LNCaP clone FGC (cell line): Measurements from ENCODE around the gene SIRT7.

Experiments used
- DNase-seq: peaks from one replicate; pipeline ENCODE4 v3.0.0-alpha.2; 2011; ENCODE audit warnings: low read depth
- H3K4me3 ChIP-seq: 2 replicates; pipeline ENCODE4 v1.5.1; 2011; ENCODE audit warnings: mild to moderate bottlenecking, low read depth, low read length, control low read depth
- CTCF ChIP-seq: IDR thresholded peaks from 2 replicates; pipeline ENCODE4 v1.5.1; 2012; ENCODE audit warnings: mild to moderate bottlenecking; ENCODE audit not compliant: control insufficient read depth, insufficient read depth; ENCODE audit errors: extremely low read depth

The SIRT7 gene

DNA sequence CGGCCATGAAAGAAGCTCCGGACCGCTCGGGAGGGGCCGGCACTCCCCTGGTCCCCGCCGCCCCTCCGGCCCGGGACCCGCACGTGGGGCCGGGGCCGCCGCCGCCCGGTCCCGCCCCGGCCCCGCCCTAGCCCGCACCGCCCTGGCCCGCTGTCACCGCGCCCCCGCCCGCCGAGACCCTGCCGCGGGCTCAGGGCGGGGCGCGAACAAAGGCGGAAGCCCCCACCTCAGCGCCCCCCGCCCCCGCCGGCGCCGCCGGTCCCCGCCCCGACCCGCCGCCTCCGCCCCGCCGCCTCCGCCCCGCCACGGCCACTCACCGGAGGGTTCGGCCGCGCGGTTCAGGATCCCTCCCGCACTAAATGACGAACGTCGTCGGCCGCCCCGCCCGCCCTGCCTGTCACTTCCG, 47.0 kb downstream of the SIRT7 start, which contains the start of gene ARHGDIA:
Gene ARHGDIA (minus strand): TSS at position 357 of the 406 bp plus-strand sequence. CDS start 1,407 bp downstream, outside the sequence.
- TF ChIP-seq CTCF: no peak
- DNase-seq: no peak
- peak within 1 kb of the TSS; percentile 83 for H3K4me3 ChIP-seq

DNA sequence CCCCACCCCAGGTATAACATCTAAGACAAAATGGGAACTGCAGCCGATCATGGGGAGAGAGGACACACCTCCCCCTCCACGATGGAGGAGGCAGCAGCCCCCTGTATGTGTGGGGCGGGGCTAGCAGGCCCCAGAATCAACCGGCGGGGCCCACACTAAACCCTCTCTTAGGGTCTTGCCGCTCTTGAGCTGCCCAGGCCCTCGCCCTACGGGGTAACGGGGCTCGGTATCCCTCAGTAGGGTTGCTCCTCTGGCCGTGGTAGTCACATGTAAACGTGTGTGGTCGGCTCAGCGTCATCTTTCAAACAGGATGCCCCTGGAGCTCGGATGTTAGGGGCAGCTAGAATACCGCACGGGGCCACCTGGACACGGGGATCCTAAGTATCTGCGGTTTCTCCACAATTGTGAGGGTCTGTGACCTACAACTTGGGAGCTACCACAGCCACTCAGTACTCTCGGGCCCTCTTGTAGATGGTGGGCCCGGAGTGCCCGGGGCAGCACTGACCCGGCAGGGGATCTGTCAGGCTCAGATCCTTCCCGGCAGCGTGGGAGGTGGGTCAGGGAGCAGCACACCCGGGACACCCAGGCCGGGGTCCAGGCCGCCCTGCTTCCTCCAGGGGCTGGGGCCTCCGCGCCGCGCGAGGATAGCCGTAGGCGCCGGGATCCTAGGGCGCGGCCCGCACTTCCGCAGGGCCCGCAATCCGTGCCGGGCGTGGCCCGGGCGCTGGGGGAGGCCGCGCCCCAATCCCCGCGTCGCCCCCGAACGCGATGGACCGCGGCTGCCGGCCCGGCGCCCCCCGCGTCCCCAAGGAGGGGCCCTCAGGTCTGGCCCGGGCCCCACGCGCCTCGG, 47.6 kb downstream of the SIRT7 start:
- peak overlapping the region; percentile 83 for H3K4me3 ChIP-seq
- DNase-seq: no peak
- TF ChIP-seq CTCF: no peak

- H3K4me3 ChIP-seq: peak overlapping the region; percentile 83
- TF ChIP-seq CTCF: peak; percentile 45
- DNase-seq: no peak
Measured at GRCh38 chr17:81869221-81870130, 48.5 kb downstream of the SIRT7 start.

GRCh38 chr17:81868674-81869220, 49.2 kb downstream of the SIRT7 start:
- TF ChIP-seq CTCF: no peak
- H3K4me3 ChIP-seq: peak overlapping the region; percentile 83
- no peak for DNase-seq

DNA sequence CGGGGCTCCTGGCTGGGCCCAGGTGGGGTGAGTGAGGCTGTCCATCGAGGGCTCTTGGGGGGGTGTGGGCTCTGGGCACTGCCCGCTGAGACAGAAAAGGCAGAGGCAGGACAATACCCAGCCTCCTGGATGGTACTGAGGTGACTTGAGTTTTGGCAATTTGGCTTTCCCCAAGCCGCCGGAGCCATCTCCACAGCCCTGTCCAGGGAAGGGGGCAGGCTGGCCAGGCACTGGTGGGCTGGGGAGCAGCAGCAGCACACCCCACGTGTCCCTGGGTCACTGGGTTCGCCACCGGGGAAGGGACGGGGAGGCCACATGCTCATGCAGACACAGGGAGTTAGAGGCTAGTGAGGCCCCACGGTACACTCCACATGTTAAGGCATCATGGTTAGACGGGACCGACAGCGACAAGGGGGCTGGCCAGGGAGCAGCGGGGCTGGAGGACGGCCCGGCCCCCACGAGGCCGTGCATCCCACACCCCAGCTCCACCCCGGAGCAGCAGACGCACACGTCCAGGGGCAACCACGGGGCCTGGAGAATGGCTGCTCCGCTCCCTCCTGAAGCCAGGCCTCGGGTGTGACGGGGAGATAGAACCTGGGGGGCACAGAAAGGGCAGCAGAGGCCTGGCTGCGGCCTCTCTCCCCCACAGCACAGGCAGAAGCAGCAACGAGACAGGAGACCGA, 49.8 kb downstream of the SIRT7 start:
- no peak for TF ChIP-seq CTCF
- DNase-seq: no peak
- no peak overlapping the region for H3K4me3 ChIP-seq
